AML-193 (cell line): ENCODE data around the gene COBL.

Experiments
- DNase-seq, 2 experiments: peaks; one replicate each; lab custom pipeline; 2025; lab: John Stamatoyannopoulos, UW

Gene COBL

DNA sequence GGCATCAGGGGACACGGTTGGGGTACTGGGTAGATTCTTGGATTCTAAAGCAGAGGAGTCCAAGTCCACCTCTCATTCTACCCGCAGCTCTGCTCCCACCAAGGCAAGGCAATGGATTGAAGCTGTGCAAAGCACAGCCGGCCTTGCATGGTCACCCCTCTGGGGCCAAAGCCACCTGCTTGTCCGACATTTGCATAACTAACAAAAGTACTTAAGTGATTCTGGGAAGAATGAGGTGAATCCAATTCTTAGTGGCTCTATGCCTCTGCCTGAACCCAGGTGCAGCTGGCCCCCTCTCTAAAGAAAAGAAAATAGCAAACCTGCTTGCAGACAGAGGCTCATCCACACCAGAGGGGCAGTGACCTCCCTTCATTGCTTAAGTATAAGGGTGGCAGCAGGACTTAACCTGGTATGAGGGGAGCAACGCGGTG is 10.7 kb upstream of the COBL start:
- DNase-seq, result no peak

DNA sequence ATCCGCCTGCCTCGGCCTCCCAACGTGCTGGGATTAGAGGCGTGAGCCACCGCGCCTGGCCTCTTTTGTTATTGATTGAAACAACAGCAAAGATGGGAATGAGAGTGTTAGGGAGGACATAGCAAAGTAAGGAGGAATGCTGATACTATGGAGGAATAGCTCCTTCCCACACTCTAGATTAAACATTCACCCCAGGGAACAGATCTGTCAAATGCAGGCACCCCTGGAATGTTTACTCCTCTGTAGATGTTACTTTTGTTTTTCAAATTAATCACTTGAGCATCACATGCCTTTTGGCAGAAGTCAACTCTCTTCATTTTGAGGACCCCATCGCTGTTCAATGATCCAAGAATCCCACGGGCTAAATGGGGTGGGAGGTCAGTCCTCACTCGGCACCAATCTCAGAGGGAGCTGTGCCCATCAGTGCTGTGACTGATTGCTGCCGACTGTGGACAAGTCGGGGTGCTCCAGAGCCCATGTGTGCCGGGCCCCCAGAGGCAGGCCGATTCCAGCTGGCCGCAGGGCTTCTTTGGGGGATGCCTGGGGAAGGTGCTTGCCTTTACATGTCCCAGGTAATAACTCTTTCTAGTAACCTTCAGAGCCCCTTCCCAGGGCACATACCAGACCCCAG is 10.2 kb upstream of the COBL start:
- no peak for DNase-seq

DNA sequence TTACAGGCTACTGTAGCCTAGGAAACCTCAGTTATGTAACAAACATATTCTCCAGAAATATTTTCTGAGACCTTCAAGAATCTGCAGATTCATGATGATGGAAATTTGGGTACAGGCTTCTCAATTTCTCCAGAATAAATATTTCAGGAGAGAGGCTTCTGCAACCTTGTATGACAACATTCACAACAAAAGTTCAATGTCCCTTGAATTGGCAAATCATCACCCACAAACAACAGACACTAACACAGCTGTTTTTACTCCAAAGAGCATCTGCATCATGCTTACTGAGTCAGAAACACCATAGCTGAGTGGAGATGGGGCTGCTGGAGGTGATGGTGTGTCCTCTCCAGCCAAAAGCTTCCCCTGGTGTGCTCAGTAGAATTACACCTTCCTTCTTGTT is 9.3 kb upstream of the COBL start:
- no peak for DNase-seq

DNA sequence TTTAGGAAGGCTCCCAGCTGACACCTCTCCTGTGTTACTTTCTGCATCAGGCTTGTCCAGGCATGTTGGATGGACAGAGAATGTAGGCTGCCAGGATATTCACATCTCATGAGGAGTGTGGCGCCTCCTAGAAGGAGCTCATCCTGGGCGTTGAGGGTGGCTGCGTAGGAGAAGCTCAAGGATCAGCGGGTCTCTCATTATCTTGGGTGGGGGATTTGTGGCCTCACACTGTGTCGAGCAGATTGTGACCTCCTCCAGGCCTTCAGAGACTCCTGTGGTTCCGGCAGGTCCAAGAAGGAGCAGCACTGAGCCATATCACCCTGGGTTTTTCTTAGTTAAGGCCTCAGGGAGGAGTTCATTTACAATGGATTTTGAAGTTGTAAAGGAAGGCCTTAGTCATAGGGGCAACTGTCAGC is 8.7 kb upstream of the COBL start:
- DNase-seq, result no peak

DNA sequence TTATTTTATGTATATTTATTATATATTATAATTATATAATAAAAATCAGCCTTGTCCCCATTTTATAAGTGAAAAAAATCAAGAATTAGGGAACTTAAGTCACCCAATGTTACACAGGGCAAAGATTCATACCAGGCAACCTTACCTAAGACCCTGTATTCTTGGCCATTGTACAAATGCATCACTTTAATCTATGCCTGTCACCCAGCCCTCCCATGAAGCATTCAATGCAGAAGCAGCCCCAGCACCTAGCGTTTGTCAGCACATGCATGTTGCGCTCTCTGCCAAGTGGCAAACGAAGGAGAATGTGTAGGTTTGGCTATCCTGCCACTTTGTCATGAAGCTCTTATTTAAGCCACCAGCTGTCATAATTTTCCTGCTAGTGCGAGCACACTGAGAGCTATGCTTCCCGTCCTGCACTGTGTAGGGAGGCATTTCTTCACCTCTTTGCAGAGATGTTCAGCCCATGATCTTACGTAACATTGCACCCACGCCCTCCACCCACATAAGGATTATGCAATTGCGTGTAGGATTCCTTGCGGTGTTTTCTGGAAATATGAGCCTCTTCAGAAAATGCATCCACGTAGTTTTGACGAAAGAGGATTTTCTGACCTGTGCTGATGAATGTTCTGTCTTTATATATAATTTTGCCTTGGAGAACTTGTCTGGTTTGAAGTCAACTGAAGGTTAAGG is 7.7 kb upstream of the COBL start:
- no peak for DNase-seq

DNA sequence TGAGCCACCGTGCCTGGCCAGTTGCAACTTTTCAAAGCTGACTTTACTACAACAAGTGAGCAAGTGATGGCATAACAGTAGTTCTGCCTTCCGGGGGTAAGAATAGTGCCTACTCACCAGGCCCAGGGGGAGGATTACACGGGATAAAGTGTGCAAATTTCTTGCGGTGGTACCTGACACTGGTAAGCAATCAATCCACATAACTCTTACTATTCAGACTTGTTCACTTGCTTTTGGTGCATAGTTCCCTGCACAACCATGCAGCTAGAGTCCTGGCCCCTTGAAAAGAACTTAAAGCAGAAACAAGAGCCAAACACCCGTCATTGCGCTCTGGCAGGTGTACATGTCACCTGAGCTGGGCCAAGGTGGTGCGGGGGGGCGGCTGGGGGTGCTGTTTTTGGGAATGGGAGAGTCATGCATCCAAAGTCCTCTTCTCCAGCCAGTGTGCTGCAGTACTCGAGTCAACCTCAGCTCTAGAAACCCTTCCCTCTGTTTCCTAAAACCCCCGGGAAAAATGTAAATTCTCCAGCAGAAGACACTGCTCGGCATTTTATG is 5.4 kb upstream of the COBL start:
- DNase-seq, result no peak

DNA sequence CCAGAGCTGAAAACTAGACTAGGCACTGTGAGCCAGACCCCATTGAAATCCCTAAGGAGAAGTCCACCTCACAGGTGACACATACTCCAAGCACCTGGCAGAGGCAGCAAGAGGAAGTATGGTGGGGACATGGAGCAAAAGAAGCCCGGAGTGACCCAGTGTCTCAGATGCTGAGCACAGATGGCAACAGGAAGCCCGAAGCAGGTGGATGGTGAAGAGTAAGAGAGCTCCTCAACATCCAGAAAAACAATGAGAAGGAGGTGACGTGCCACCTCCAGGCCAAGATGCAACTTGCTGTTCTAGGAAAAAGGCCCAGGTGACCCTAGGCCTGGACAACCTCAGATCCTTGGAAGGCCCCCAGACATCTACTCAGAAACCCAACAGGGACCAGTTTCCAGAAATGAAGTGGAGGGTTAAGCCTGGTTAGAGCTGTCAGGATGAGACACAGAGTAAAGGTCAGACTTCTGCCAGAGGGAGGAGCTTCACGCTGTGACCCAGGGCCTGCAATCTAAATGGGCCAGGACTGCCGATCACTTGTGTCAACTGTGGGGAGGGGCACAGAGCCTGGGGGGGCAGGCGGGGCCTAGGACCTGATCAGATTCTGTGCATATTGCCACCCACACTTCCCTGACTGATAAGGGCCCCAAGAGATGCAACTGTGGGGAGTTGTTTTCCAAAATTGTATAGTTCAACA is 2.4 kb upstream of the COBL start:
- no peak for DNase-seq

DNA sequence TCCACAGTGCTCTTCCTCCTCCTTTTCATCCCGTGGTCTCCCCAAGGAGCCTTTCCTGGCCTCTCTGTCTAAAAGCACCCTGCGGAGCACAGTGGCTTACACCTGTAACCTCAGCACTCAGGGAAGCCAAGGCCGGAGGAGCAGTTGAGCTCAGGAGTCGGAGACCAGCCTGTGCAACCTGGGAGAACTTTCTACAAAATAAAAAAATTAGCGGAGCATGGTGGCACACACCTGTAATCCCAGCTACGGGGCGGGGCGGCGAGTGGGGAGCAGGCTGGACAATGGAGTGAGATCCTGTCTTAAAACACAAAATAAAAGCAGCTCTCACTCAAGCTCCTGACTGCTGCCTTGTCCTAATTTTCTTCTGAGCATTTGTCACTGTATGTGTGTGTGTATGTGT is 1.4 kb upstream of the COBL start:
- DNase-seq, result no peak

DNA sequence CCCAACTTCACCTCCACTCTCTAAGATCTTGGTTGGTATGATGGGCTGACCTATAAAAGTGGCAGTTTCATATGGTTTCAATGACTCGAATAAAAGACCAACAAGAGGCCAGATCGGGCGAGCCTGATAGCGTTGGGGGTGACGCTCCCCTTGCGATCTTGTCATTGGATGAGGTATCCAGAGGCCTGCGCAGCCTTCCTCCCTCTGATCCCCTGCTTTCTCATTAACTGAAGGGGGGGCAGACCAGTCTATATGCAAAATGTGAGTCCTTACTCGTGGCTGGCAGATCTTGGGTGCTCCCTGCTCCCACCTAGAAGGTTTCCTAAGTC is 937 bp upstream of the COBL start:
- DNase-seq, result no peak

DNA sequence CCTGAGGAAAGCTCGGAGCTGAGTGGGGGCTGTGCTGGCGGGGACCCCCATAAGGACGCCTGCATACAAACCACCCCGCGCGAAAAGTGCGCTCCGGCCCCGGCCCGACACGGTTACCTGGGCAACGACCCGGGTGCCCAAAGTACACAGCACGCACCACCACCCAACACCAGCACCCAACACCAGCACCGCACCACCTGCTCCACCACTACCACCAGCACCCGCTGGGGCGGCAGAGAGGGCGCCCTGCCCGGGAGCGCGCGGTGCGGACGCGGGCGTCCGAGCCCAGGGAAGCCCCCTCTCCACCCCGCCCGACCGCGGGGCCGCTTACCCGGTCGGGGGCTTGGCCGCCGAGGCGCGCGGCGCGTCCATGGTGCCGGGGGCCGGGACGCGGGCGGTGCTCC is 345 bp downstream of the COBL start:
- DNase-seq, result no peak

DNA sequence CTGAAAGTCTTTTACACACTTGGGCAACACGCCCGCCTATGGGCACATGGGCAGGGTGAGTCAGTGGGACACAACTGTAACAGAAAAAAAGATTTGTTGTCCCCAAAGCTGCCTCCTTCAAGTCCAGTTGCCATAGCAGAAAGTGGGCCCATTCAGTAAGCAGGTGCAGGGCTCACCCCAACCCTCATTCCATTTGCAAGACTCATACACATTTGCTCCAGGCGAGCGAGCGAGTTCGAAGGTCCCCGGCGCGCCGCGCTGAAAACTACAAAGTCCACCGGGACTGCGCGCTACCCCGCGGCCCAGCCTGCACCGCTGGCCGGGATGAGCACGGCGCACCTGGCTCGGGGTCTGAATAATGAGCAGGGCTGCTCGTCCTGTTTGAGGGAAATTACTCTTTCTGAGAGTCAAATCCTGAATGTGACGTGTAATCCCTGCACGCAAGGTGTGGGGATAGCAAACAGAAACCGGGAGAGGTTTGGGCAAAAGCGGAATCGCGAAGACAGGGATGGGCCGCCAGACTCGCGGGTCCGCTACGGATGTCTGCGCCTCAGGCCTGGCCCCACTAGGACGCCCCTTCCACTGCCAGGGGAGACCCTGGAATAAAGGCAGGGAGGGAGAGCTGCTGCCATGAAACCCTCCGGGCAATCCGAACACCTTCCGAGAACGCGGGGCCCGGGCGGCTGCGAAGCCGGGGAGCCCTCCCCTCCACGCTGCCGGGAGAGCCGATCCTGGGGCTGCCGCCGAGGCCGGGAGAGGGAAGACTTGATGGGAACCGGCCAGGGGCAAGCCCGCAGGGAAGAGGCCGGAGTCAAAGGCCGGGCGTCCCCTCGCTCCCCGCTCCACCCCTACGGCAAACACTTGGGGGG is 982 bp downstream of the COBL start:
- DNase-seq, result no peak

DNA sequence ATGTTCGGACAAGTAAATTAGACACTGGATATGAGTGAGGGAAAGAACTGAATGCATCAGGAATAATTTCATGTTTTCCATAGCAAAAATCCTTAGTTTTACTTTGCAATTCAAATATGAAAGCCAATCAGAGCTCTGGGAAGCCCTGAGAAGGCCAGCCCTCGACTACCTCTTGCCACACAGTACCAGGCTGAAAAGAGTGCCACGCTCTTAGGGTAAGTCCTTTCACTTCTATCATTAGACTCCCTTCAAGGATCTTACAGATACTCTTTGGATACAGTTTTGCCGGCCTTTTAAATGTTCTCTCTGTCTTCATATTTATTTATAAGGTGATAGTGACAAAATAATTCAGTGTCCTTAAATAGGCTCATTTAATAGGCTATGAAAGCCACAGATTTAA is 1.9 kb downstream of the COBL start:
- DNase-seq, result no peak

DNA sequence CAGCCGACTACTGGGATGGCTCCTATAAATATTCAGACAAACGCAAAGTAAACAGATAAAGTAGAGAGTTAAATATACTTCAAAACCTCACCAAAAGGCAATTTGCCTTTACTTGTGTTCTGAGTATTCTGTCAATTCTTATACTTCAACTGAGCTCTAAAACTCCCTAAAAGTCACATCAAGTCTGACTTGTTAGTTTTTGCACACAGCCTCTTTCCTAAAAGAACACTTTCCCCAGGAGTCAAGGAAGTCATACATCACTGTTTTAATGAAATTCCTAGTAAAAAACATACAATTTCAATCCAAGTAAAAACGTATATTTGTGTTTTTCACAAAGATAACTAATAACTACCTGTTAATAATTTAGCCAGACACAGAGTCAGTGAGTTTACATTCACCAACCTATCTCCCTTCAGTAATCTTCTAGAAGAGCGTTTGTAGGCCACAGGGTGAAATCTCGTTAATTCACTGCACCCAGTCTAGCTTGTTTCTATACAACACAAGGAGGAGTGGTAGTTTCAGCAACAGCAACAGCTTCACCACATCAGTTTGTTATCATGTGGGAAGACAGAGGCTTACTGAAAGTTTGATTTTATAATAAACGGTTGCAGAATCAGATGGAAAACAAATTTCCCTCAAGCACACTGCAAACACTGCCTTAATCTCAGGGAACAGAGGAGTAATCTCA is 2.7 kb downstream of the COBL start:
- DNase-seq, result no peak

DNA sequence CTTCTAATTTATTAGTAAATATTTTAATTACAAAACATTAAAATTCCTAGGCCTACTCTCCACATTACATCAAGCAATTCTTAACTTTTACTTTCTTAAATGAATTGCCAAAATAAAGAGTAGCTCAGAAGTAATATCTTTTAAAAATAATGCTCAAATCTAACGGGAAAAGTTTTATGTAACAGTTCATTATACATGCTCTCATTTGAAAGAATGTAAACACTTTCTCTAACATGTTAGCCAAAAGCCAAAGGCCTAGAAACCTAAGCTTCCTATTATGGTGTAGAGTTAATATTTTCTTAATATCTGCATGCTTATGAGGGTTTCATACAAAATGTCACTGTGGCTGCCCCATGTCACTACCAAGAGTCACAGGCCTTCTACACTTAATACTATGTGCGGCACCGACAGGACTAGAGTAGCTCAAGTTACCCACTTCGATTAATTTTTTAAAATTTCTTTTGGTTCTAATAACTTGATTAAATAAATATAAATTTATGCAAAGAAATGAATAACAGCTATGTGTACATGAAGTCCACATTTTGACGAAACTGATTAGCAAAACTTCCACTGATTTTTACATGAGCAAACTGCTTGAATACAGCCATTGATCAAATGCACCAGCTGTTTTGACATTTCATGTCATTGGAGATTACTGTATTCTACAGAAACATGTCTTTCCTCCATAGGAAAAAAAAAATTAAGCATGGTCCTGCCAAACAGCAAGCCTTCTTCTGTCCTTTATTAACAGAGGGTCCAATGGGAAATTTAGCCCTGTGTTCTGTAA is 3.5 kb downstream of the COBL start:
- DNase-seq, result no peak

DNA sequence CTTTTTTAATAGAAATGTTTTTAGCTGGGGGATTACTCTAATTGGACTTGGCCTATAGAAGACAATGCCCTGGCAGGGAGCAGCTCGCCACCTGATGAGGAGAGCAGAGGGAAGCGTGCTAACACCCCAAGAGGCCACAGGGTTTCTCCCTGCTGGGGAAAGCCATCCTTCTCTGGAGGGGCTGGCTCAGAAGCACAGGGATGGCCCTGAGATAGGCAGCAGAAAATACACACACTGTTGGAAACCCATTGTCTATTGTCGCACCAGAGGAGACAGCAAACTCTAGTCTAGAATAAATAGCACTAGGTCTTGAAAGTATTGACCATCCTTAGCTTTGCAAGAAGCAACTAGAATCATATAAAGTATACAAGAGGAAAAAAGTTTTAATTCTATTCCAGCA is 5.4 kb downstream of the COBL start:
- DNase-seq, result no peak

DNA sequence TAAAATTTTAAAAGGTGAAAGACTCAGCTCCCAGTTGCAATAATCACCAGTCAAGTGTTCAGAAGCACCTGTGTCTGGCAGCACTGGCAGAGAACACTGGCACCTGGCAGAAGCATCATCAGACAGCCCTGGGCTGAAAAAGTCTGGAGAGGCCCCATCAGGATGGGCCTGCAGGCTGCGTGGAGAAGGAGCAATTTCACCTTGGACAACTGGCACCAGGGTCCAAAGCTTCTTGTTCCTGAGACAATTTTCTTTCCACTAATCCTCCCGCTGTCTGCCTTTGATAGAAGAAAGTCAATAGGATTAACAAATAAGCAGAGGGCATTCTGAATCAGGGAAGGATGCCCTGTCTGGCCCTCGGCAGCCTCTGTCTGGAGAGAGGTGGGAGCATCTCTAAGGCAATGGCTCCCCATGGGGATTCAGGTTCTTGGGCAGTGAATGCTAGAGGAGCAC is 6.5 kb downstream of the COBL start:
- DNase-seq, result no peak

DNA sequence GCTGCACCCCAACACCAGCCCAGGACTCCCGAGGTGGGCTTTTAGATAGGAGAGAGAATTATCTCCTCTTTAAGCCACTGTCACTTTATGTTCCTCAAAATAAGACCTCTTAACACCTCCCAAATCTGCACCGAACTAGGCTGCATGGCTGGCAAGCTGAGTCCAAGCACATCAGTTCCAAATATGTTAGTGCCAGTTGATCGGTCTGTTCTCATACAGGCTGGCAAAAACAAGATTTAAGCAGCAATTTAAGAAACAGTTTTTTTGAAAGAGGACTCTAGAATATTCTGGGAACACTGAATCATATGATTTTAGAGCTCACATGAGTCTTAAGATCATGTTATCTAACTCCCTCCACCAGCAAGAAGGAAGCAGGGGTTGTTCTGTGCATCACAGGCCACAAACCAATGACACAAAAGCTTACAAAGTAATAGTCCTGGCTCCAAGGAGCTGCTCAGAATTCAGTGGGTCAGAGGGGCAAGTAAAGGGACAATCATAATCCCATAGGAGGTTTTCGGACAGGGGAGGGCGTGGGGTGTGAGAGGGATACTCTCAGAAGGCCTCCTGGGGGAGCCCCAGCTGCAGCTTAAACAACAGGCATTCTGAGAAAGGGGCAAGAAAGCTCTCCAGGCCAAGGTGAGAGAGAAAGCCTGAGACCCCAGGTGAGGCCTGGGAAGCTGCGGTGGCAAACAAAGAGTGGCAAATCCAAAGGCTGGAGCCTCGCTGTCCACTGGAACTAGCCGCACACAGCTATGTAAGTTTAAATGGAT is 7.1 kb downstream of the COBL start:
- no peak for DNase-seq

DNA sequence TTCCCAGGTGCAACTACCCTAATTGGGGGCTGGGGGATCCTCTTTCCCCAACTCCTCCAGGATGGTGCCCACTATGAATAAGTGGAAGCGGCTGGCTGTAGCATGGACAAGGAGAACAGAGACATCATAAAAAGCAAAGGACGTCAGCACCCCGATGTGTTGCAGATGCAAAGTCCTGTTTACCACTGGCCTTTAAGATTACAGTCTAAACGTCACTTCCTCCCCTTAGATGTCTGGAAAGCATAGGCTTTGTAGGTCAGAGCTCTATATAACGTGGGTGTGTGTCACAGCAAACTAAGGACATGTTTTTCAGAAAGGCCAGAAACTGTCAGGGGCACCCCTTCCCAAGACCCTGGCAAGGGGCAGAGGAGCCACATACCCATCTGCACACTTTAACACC is 7.9 kb downstream of the COBL start:
- no peak for DNase-seq

DNA sequence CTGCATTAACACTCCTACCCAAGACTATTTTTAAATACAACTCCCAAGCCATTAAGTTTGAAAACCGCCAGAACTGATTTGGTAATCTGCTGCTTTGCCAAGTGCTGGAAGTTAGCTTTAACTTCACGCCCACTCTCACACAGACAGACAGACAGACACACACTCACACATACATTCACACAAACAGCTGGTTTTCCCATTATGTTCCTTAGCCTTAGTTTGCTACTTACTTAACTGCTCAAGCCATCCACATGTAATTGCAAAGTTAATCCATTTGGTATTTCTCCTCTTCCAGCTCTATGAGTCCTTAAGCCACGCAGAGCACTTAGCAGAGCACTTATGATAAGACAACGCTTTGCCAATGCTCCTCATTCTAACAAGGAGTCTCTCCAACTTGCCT is 8.3 kb downstream of the COBL start:
- DNase-seq, result no peak

DNA sequence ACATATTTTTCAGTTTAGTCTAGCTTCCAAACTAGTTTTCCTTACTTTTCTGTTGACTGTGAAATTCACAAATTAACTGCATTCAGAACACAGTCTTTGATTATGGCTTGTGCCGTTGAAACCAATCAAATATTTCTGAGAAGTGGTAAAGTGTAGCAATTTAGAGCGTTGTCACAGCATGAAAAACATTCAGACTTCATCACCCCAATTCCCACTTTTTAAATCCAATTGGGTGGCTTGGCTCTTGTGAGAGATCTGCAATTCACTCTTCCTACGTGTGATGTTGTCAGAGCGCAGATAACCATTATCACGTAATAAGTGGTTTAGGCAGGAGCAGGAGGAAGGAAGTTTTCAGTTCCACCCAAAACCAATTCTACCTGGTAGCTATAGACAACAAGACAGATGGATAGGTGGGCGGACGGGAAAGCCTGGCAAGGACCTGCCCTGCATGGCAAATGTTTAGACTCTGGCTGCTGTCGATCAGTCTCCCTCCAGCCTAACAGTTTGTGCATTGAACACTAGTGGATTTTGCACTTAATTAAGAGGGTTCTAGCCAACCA is 8.9 kb downstream of the COBL start:
- no peak for DNase-seq
